ENCODE data around the gene RAPGEF6. TPM values are rescaled to one million over a fixed set of nuclear protein-coding genes. Genes with fewer than 3 reads are reported as not detected.
A peak's percentile ranks its signal among the peaks of the same experiment; 100 is the strongest.

Gene RAPGEF6
- total RNA-seq, 2 experiments from 2014 or later = 27.0 to 34.1 TPM

DNA sequence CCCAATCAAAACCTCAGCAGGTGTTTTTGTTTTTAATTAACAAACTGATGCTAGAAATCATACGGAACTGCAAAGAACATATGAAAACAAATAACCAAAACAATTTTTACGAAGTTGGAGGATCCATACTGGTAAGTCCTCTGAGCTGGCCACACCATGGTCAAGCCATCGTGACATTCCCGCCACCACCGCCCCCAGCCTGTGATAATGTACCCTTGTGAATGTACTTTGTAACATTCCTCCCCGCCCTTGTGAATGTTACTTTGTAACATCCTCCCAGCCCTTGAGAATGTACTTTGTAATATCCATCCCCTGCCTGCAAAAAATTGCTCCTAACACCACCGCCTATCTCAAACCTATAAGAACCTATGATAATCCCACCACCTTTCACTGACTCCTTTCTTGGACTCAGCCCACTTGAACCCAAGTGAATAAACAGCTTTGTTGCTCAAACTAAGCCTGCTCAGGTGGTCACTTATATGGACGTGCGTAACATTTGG lies 63.3 kb downstream of the RAPGEF6 start:
- Mint-ChIP-seq H3K36me3 (ENCODE audit: low read depth) (peaks cover 34% of the 10 kb centered on the region), H3K4me1 (ENCODE audit: low read depth) (peaks cover 30% of the 10 kb centered on the region), H3K27ac (no peak overlapping the region), H3K9me3 (peaks cover 16% of the 10 kb centered on the region), H3K27me3 (no peaks in the 10 kb centered on the region), H3K4me3 (no peak overlapping the region)
- no peak for DNase-seq
- no peak for ATAC-seq
- intact Hi-C loops (cut with micrococcal nuclease) = no loop called here
- ChIA-PET CTCF (interaction anchor here (2.6 kb wide), 1 partner anchor 18 kb away, joined by 6 read pairs; no protein-coding TSS in a partner anchor), POLR2A (no interaction called here)
- TF ChIP-seq, protein P1, sequence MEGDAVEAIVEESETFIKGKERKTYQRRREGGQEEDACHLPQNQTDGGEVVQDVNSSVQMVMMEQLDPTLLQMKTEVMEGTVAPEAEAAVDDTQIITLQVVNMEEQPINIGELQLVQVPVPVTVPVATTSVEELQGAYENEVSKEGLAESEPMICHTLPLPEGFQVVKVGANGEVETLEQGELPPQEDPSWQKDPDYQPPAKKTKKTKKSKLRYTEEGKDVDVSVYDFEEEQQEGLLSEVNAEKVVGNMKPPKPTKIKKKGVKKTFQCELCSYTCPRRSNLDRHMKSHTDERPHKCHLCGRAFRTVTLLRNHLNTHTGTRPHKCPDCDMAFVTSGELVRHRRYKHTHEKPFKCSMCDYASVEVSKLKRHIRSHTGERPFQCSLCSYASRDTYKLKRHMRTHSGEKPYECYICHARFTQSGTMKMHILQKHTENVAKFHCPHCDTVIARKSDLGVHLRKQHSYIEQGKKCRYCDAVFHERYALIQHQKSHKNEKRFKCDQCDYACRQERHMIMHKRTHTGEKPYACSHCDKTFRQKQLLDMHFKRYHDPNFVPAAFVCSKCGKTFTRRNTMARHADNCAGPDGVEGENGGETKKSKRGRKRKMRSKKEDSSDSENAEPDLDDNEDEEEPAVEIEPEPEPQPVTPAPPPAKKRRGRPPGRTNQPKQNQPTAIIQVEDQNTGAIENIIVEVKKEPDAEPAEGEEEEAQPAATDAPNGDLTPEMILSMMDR (IDR thresholded peaks at IDR 0.05) = no peak

DNA sequence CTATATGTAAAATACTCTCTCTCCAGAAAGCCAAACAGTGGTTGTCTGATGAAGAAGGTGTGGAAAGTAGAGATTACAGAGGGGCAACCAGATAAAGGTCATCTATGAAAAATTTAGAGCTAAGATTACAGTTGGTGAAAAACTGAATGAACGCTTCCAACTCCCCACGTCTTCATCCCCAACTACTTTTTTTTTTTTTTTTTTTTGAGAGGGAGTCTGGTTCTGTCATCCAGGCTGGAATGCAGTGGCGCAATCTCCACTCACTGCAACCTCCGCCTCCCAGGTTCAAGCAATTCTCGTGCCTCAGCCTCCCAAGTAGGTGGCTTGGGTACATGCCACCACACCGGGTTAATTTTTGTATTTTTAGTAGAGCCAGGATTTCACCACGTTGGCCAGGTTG lies 64.3 kb downstream of the RAPGEF6 start:
- Mint-ChIP-seq H3K9me3 (peaks cover 16% of the 10 kb centered on the region), H3K4me3 (no peak overlapping the region), H3K27me3 (no peaks in the 10 kb centered on the region), H3K27ac (no peak overlapping the region), H3K36me3 (ENCODE audit: low read depth) (peaks cover 36% of the 10 kb centered on the region), H3K4me1 (ENCODE audit: low read depth) (peaks cover 31% of the 10 kb centered on the region)
- no peak for ATAC-seq
- TF ChIP-seq, protein P1 (IDR thresholded peaks at IDR 0.05) = no peak
- POLR2A ChIA-PET = no interaction called here
- CTCF ChIA-PET = interaction anchor here (2.6 kb wide), 1 partner anchor 19 kb away, joined by 6 read pairs; no protein-coding TSS in a partner anchor
- intact Hi-C loops (cut with micrococcal nuclease) = no loop called here
- no peak for DNase-seq

DNA sequence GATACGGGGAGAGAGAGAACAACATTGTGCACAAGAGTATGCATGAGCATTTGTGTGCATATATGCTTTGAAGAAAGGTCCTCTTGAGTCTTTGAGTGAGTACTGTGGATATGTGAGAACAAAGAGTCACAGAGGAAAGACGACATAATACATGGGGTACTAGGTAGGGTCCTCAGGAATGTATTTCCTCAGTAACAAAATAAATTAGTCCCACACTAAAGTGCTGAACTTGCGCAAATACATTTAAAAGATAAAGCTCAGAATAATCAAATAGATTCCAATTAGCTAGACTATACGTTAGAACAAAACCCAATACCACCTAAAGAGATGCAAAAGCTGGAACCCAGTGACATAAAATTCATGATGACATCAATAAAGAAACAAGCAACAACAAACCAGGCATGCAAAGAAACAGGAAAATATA lies 70.8 kb downstream of the RAPGEF6 start:
- peaks cover 32% of the 10 kb centered on the region for H3K36me3 Mint-ChIP-seq (ENCODE audit: low read depth)
- H3K4me3 Mint-ChIP-seq = no peak overlapping the region
- DNase-seq (no peak), ATAC-seq (no peak)
- ChIA-PET CTCF (interaction anchor here (0.6 to 4.7 kb wide), 5 partner anchors 18 to 78 kb away, joined by 3 to 20 read pairs (median 4); no protein-coding TSS in a partner anchor), POLR2A (no interaction called here)
- H3K4me1 Mint-ChIP-seq (ENCODE audit: low read depth) = peaks cover 38% of the 10 kb centered on the region
- no peaks in the 10 kb centered on the region for H3K27me3 Mint-ChIP-seq
- no peak overlapping the region for H3K27ac Mint-ChIP-seq
- H3K9me3 Mint-ChIP-seq = no peaks in the 10 kb centered on the region
- intact Hi-C loops (cut with micrococcal nuclease) = no loop called here
- TF ChIP-seq, protein P1 (IDR thresholded peaks at IDR 0.05) = no peak

DNA sequence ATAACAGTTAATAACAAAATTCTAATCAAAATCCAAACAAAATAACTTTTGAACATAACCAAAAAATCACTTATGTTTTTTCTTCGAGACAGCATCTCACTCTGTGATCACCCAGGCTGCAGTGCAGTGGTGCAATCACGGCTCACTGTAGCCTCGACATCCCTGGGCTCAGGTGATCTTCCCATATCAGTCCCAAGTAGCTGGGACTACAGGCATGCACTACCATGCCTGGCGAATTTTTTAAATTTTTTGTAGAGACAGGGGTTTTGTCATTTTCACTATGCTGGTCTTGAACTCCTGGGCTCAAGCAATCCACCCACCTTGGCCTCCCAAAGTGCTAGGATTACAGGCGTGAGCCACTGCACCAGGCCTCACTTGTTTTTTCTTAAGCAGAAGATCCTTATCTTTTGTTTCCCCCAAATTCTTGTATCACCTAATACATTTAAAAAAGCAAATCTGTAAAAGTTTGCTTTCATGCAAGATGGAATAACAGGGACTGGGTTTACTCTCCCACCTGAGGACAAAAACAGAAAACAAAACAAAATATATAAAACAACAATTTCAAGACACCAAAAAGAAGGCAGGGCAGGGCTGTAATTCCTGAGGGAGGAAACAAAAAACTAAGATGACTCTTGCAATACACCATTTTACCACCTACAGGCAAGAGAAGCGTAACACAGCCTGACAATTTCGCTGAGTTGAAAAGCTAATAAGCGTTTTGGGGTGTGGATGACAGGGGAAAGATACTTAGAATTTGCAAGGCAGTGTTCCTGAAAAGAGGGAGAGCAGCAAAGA lies 71.4 kb downstream of the RAPGEF6 start:
- peaks cover 35% of the 10 kb centered on the region for H3K36me3 Mint-ChIP-seq (ENCODE audit: low read depth)
- no peak overlapping the region for H3K27ac Mint-ChIP-seq
- ATAC-seq = no peak
- peaks cover 34% of the 10 kb centered on the region for H3K4me1 Mint-ChIP-seq (ENCODE audit: low read depth)
- TF ChIP-seq, protein P1 (IDR thresholded peaks at IDR 0.05) = no peak
- DNase-seq = no peak
- intact Hi-C loops (cut with micrococcal nuclease) = no loop called here
- no peaks in the 10 kb centered on the region for H3K27me3 Mint-ChIP-seq
- ChIA-PET CTCF (interaction anchor here (0.6 to 4.7 kb wide), 6 partner anchors 17 to 675 kb away, joined by 3 to 20 read pairs (median 4); no protein-coding TSS in a partner anchor), POLR2A (no interaction called here)
- H3K9me3 Mint-ChIP-seq = no peaks in the 10 kb centered on the region
- no peak overlapping the region for H3K4me3 Mint-ChIP-seq

DNA sequence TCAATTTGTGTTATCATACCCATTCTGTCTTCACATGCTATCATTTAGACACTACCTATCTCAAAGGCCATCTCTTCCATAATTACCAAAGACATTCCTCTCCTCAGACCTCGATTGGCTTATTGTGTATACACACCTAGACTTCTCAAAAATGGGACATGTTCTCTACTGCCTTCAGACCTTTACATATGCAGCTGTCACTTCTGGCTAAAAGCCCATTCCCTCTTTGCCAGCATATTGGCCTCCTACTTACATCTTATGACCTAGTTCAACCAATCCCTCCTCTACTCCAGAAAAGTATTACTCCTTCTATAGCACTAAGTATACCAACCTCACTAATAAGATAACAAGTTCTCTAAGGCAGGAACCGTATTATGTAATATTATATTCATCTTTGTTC lies 84.4 kb downstream of the RAPGEF6 start:
- H3K27ac Mint-ChIP-seq = peak overlapping the region; percentile 46
- no peaks in the 10 kb centered on the region for H3K27me3 Mint-ChIP-seq
- ATAC-seq = no peak
- intact Hi-C loops (cut with micrococcal nuclease) = no loop called here
- peaks cover 61% of the 10 kb centered on the region for H3K4me1 Mint-ChIP-seq (ENCODE audit: low read depth)
- H3K4me3 Mint-ChIP-seq = no peak overlapping the region
- peaks cover 46% of the 10 kb centered on the region for H3K36me3 Mint-ChIP-seq (ENCODE audit: low read depth)
- TF ChIP-seq, protein P1 (IDR thresholded peaks at IDR 0.05) = no peak
- CTCF ChIA-PET = no interaction called here
- no peak for DNase-seq
- POLR2A ChIA-PET = no interaction called here
- H3K9me3 Mint-ChIP-seq = no peaks in the 10 kb centered on the region

Data from activated CD8-positive, alpha-beta T cell treated with anti-CD3 and anti-CD28 coated beads for 36 hours (primary cell).